Activated CD4-positive, alpha-beta T cell treated with anti-CD3 and anti-CD28 coated beads, Interleukin-2, amount 50 U/mL, for 16 hours (primary cell): Measurements from ENCODE around the gene SMARCA2.
A peak's percentile ranks its signal among the peaks of the same experiment; 100 is the strongest.

Source experiments
- DNase-seq: peaks from one replicate; pipeline ENCODE4 v3.0.0-alpha.2; 2020

SMARCA2 gene

GRCh38 chr9:2043243-2043642 is 28.1 kb downstream of the SMARCA2 start:
- no peak for DNase-seq

- DNase-seq: no peak
These were observed 28.8 kb downstream of the SMARCA2 start for GRCh38 chr9:2043881-2044462.

GRCh38 chr9:2047144-2047671 is 32.1 kb downstream of the SMARCA2 start:
- DNase-seq: no peak

GRCh38 chr9:2047916-2048315 is 32.8 kb downstream of the SMARCA2 start:
- no peak for DNase-seq

- DNase-seq: no peak
These were observed 35.1 kb downstream of the SMARCA2 start for GRCh38 chr9:2050236-2050635.

- DNase-seq: peak; percentile 92
These were observed 39.0 kb downstream of the SMARCA2 start for GRCh38 chr9:2053883-2054845.

GRCh38 chr9:2055203-2055658 is 40.1 kb downstream of the SMARCA2 start:
- peak; percentile 94 for DNase-seq

- DNase-seq: no peak
These were observed 44.3 kb downstream of the SMARCA2 start for GRCh38 chr9:2059274-2059929.

- no peak for DNase-seq
These were observed 45.3 kb downstream of the SMARCA2 start for GRCh38 chr9:2060424-2060823.

- no peak for DNase-seq
These were observed 50.6 kb downstream of the SMARCA2 start for GRCh38 chr9:2065704-2066103.

- DNase-seq: peak; percentile 39
These were observed 51.4 kb downstream of the SMARCA2 start for GRCh38 chr9:2066312-2067273.

GRCh38 chr9:2072752-2073405 is 57.7 kb downstream of the SMARCA2 start:
- no peak for DNase-seq

GRCh38 chr9:2082772-2083171 is 67.6 kb downstream of the SMARCA2 start:
- no peak for DNase-seq

- DNase-seq: no peak
These were observed 68.3 kb downstream of the SMARCA2 start for GRCh38 chr9:2083479-2083878.

GRCh38 chr9:2085716-2086115 is 70.6 kb downstream of the SMARCA2 start:
- no peak for DNase-seq

- DNase-seq: no peak
These were observed 71.0 kb downstream of the SMARCA2 start for GRCh38 chr9:2086116-2086515.

- DNase-seq: peak; percentile 24
These were observed 71.8 kb downstream of the SMARCA2 start for GRCh38 chr9:2086971-2087370.

- peak; percentile 78 for DNase-seq
These were observed 72.6 kb downstream of the SMARCA2 start for GRCh38 chr9:2087500-2088313.

- DNase-seq: no peak
These were observed 78.9 kb downstream of the SMARCA2 start for GRCh38 chr9:2093920-2094597.

GRCh38 chr9:2096376-2096970 is 81.3 kb downstream of the SMARCA2 start:
- DNase-seq: no peak
